Tibial nerve (tissue), 3 donors: ENCODE data around the gene PHETA2.

Experiments used
- CTCF ChIP-seq, 5 experiments: fragments of 200-600 bp in 3 of 5; fragments of 450-650 bp in 2 of 5; sonication (generic) in 3 of 5; IDR thresholded peaks; one replicate each; pipeline ENCODE4 v1.5.1; 2016 to 2019; ENCODE audit warnings: antibody characterized with exemption in 5 of 5, mild to moderate bottlenecking in 3 of 5, moderate library complexity in 2 of 5
- POLR2A ChIP-seq, 2 donors: fragments of 450-650 bp; IDR thresholded peaks; one replicate each; pipeline ENCODE4 v1.6.1; 2017; ENCODE audit warnings: antibody characterized with exemption in 2 of 2, mild to moderate bottlenecking in 2 of 2, moderate library complexity in 2 of 2

DNA sequence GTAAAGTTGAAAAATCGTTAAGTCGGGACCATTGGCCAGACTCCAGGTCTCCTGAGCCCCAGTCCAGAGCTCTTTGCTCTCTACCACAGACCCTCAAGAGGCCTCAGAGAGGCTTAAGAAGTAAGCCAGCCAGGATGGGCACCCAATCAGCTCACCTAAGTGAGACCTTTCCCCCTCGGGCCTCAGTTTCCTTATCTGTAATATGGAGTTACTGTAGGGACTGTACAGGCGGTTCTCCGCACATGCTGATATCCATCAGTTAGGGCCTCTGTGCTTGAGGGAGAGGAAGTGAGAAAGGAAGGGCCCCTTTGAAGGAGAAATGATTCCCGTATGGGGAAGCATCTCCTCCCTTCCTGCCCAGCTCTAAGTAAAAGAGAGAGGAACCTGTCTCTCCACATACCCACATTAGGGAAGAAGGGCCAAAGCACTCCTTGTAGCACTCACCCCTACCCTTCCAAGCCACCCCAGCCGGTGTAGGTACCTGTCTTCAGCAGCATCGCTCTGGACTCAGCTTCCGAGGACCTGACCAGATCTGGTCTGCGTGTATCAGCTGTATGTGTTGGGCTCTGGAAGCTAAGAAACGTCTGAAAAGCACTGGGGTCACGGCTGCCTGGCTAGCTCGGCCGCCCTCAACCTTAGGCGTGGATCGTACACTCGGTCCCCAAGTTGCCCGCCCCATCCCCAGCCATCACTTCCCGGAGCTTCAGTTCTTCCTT, 4.1 kb upstream of the PHETA2 start:
- TF ChIP-seq CTCF (IDR thresholded peaks at IDR 0.05): no peak
- no peak for TF ChIP-seq POLR2A (IDR thresholded peaks at IDR 0.05)
